Neural progenitor cell (in vitro differentiated cells): ENCODE results near the gene RAPGEF5. TPM values are rescaled to one million over a fixed set of nuclear protein-coding genes. Genes with fewer than 3 reads are reported as not detected.

ENCODE experiments used
- DNase-seq: peaks from one replicate; pipeline ENCODE4 v3.0.0-alpha.2; 2016; ENCODE audit warnings: low spot score
- H2AFZ ChIP-seq: fragments of 200-600 bp; sonication (generic); replicated peaks from 2 replicates; pipeline ENCODE4 v1.6.1; 2016; ENCODE audit warnings: antibody characterized with exemption
- H3F3A ChIP-seq: fragments of 200-600 bp; sonication (generic); 2 replicates; pipeline ENCODE4 v1.6.1; 2016; ENCODE audit warnings: antibody characterized with exemption, low read depth
- H3K27ac ChIP-seq: fragments of 200-600 bp; sonication (generic); 2 replicates; pipeline ENCODE4 v1.5.1; 2016; ENCODE audit warnings: mild to moderate bottlenecking
- H3K27me3 ChIP-seq: fragments of 200-600 bp; sonication (generic); 2 replicates; pipeline ENCODE4 v1.6.1; 2016; ENCODE audit warnings: mild to moderate bottlenecking, moderate library complexity
- H3K36me3 ChIP-seq: fragments of 200-600 bp; sonication (generic); 2 replicates; pipeline ENCODE4 v1.5.1; 2016
- H3K4me1 ChIP-seq: fragments of 200-600 bp; sonication (generic); 2 replicates; pipeline ENCODE4 v1.6.1; 2016; ENCODE audit warnings: mixed run types
- H3K4me2 ChIP-seq: fragments of 200-600 bp; sonication (generic); 2 replicates; pipeline ENCODE4 v1.6.1; 2016
- H3K4me3 ChIP-seq: fragments of 200-600 bp; sonication (generic); 2 replicates; pipeline ENCODE4 v1.5.1; 2016
- H3K79me2 ChIP-seq: fragments of 200-600 bp; sonication (generic); 2 replicates; pipeline ENCODE4 v1.6.1; 2016; ENCODE audit warnings: low read depth
- H3K9ac ChIP-seq: fragments of 200-600 bp; sonication (generic); 2 replicates; pipeline ENCODE4 v1.6.1; 2016
- H3K9me3 ChIP-seq: fragments of 200-600 bp; sonication (generic); 2 replicates; pipeline ENCODE4 v1.5.1; 2016; ENCODE audit warnings: low read depth
- H4K20me1 ChIP-seq: fragments of 200-600 bp; sonication (generic); 2 replicates; pipeline ENCODE4 v1.6.1; 2016; ENCODE audit warnings: low read depth
- H3K27ac Mint-ChIP-seq: 3 replicates; pipeline ENCODE4 v1.8.0; 2021; ENCODE audit warnings: mixed read lengths
- H3K27me3 Mint-ChIP-seq: 2 replicates; pipeline ENCODE4 v1.8.0; 2022; ENCODE audit warnings: low read depth, mild to moderate bottlenecking, inconsistent platforms, moderate library complexity, mixed read lengths; ENCODE audit not compliant: insufficient read depth
- H3K36me3 Mint-ChIP-seq: 3 replicates; pipeline ENCODE4 v1.8.0; 2021; ENCODE audit warnings: mixed read lengths
- H3K4me1 Mint-ChIP-seq: 3 replicates; pipeline ENCODE4 v1.8.0; 2021; ENCODE audit warnings: mixed read lengths
- H3K4me3 Mint-ChIP-seq: 3 replicates; pipeline ENCODE4 v1.8.0; 2021; ENCODE audit warnings: mild to moderate bottlenecking, moderate library complexity, mixed read lengths
- H3K9me3 Mint-ChIP-seq: 3 replicates; pipeline ENCODE4 v1.8.0; 2020; ENCODE audit warnings: mixed read lengths
- EZH2 ChIP-seq: fragments of 200-600 bp; sonication (generic); IDR thresholded peaks from 2 replicates; pipeline ENCODE4 v1.6.1; 2017; ENCODE audit warnings: antibody characterized with exemption, mild to moderate bottlenecking, moderate library complexity
- EZH2phosphoT487 ChIP-seq: fragments of 200-600 bp; sonication (generic); IDR thresholded peaks from 2 replicates; pipeline ENCODE4 v1.6.1; 2017; ENCODE audit warnings: antibody characterized with exemption
- total RNA-seq: library from RNA; depleted of rRNA; stranded (reverse); fragments of >200 nt; gene quantifications from 2 replicates; pipeline ENCODE4 v1.2.3, GENCODE V29; 2015; ENCODE audit warnings: low replicate concordance
- TF ChIP-seq, protein P1 (sequence below): fragments of 200-600 bp; sonication (generic); IDR thresholded peaks from 2 replicates; pipeline ENCODE4 v1.5.1; 2017; ENCODE audit warnings: antibody characterized with exemption, mild to moderate bottlenecking

RAPGEF5 gene
- total RNA-seq, 1 donor from 2014 or later = 5.7 TPM

DNA sequence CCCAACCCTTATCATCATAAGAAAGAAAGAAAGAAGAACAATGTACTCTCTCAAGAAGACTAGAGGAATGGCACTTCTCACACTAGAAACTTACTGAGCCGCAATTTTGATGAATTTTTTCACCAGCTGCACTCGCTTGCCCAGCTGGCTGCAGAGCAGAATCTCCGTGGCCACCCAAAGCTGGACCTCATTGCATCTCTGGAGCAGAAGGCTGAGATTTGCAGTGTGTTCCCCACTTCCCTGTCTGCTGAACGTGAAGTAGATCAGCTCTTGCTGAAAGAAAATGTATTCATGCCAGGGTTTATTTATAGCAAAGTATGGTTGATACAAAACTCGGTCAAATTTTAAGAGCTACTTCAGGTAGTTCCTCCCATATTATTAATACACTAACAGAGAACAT is 212.0 kb downstream of the RAPGEF5 start:
- Histone ChIP-seq H2AFZ (no peak overlapping the region), H3K9me3 (no peaks in the 10 kb centered on the region), H3K4me2 (no peak overlapping the region), H3K36me3 (no peaks in the 10 kb centered on the region), H3K4me3 (no peak overlapping the region), H3K4me1 (peaks cover 38% of the 10 kb centered on the region), H3K27ac (no peak overlapping the region), H3K27me3 (no peaks in the 10 kb centered on the region), H3F3A (peaks cover 9% of the 10 kb centered on the region), H4K20me1 (no peaks in the 10 kb centered on the region), H3K9ac (no peak overlapping the region), H3K79me2 (no peaks in the 10 kb centered on the region)
- peaks cover 41% of the 10 kb centered on the region for H3K36me3 Mint-ChIP-seq
- H3K4me3 Mint-ChIP-seq = no peak overlapping the region
- peaks cover 3% of the 10 kb centered on the region for H3K27me3 Mint-ChIP-seq
- peaks cover 8% of the 10 kb centered on the region for H3K9me3 Mint-ChIP-seq
- H3K4me1 Mint-ChIP-seq = peaks cover 49% of the 10 kb centered on the region
- peak overlapping the region; percentile 22 for H3K27ac Mint-ChIP-seq
- no peak for DNase-seq
- TF ChIP-seq EZH2phosphoT487 (no peak), EZH2 (no peak)
- TF ChIP-seq, protein P1, sequence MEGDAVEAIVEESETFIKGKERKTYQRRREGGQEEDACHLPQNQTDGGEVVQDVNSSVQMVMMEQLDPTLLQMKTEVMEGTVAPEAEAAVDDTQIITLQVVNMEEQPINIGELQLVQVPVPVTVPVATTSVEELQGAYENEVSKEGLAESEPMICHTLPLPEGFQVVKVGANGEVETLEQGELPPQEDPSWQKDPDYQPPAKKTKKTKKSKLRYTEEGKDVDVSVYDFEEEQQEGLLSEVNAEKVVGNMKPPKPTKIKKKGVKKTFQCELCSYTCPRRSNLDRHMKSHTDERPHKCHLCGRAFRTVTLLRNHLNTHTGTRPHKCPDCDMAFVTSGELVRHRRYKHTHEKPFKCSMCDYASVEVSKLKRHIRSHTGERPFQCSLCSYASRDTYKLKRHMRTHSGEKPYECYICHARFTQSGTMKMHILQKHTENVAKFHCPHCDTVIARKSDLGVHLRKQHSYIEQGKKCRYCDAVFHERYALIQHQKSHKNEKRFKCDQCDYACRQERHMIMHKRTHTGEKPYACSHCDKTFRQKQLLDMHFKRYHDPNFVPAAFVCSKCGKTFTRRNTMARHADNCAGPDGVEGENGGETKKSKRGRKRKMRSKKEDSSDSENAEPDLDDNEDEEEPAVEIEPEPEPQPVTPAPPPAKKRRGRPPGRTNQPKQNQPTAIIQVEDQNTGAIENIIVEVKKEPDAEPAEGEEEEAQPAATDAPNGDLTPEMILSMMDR = no peak

DNA sequence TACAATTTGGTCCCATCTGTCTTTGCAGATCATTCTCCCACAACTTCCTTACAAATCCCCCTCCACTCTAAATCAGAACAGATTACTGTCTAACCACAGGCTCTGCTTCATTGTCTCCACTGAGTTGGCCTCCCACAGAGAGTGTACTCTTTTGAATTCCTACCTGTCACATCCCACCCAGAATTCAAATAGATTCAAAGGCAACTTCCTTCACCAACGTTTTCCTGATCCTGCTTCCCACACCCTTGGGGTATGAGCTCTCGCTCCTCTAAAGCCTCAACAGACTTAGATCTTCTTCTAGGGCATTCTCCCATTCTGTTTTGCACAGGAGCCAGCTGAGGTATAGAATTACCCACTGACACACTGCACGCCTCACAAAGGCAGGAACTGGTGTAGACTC is 213.5 kb downstream of the RAPGEF5 start:
- Histone ChIP-seq H3K27me3 (no peaks in the 10 kb centered on the region), H3K4me1 (peaks cover 49% of the 10 kb centered on the region), H4K20me1 (no peaks in the 10 kb centered on the region), H3K9me3 (no peaks in the 10 kb centered on the region), H2AFZ (no peak overlapping the region), H3K4me3 (no peak overlapping the region), H3K4me2 (no peak overlapping the region), H3K27ac (no peak overlapping the region), H3K79me2 (no peaks in the 10 kb centered on the region), H3K36me3 (no peaks in the 10 kb centered on the region), H3F3A (peaks cover 24% of the 10 kb centered on the region), H3K9ac (no peak overlapping the region)
- Mint-ChIP-seq H3K27ac (peak overlapping the region; percentile 20), H3K36me3 (peaks cover 38% of the 10 kb centered on the region), H3K27me3 (peaks cover 2% of the 10 kb centered on the region), H3K9me3 (peaks cover 13% of the 10 kb centered on the region), H3K4me3 (no peak overlapping the region), H3K4me1 (peaks cover 62% of the 10 kb centered on the region)
- peak; percentile 27 for DNase-seq
- TF ChIP-seq EZH2 (no peak), EZH2phosphoT487 (no peak)
- TF ChIP-seq, protein P1 = no peak

DNA sequence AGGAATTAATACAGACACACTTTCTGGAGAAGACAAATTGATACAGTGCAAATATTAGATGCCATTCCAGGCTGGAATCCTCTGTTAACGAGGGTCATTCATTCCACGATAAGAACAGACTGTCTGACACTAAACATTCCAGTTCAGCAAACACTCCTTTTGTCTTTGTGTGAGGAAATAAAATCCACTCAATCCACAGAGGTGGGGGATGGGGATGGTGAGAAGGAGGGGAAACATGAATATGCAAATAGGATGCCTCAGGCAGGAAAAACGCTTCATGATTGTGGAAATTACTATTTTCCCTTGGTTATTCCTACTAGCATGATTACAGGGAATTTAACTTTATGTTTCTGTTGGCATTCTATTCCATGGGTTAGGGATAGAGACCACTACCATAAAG is 214.4 kb downstream of the RAPGEF5 start:
- Mint-ChIP-seq H3K9me3 (peaks cover 21% of the 10 kb centered on the region), H3K4me3 (no peak overlapping the region), H3K27me3 (peaks cover 3% of the 10 kb centered on the region), H3K27ac (no peak overlapping the region), H3K36me3 (peaks cover 37% of the 10 kb centered on the region), H3K4me1 (peaks cover 66% of the 10 kb centered on the region)
- TF ChIP-seq EZH2 = no peak
- TF ChIP-seq, protein P1 = no peak
- TF ChIP-seq EZH2phosphoT487 = no peak
- peaks cover 51% of the 10 kb centered on the region for H3K4me1 ChIP-seq
- no peak for DNase-seq
- no peak overlapping the region for H3K27ac ChIP-seq
- no peak overlapping the region for H3K9ac ChIP-seq
- no peak overlapping the region for H3K4me2 ChIP-seq
- no peak overlapping the region for H2AFZ ChIP-seq
- no peaks in the 10 kb centered on the region for H4K20me1 ChIP-seq
- peaks cover 27% of the 10 kb centered on the region for H3F3A ChIP-seq
- H3K9me3 ChIP-seq = no peaks in the 10 kb centered on the region
- no peaks in the 10 kb centered on the region for H3K36me3 ChIP-seq
- no peaks in the 10 kb centered on the region for H3K79me2 ChIP-seq
- H3K4me3 ChIP-seq = no peak overlapping the region
- no peaks in the 10 kb centered on the region for H3K27me3 ChIP-seq
